Adipose tissue (tissue), 3 donors: ENCODE measurements around the gene CDH8. TPM values are rescaled to one million over a fixed set of nuclear protein-coding genes. Genes with fewer than 3 reads are reported as not detected.

Experiments used
- H3K27ac ChIP-seq: one replicate; pipeline ENCODE4 v1.5.1; 2013; ENCODE audit warnings: low read depth, low read length
- WGBS, 3 donors: extraction: QIAGEN DNeasy Blood & Tissue Kit; methylation state at CpG; one replicate each; pipeline ENCODE4 v1.1.7; 2013; 5-methylcytosine and 5-hydroxymethylcytosine counted together
- polyA plus RNA-seq, 3 donors: library from polyadenylated mRNA; stranded (reverse); fragments of 200-250 nt; gene quantifications; one replicate each; pipeline ENCODE4 v1.2.3, GENCODE V29; 2013
- donor health status: healthy with polysubstance abuse.
- donor health status: Bipolar disorder and iron deficiency.
- donor health status: healthy.

CDH8 gene
- polyA plus RNA-seq: not detected

GRCh38 chr16:62036101-62036801 is at the start of gene CDH8:
Gene CDH8 (minus strand): TSS chr16:62036438. CDS start chr16:62021403, 15,035 bp downstream.
- WGBS, 3 donors: 2 to 4% (median 3%) methylated on average over 52 to 60 of the region's 60 CpGs
- no peak within 1 kb of the TSS for H3K27ac ChIP-seq

GRCh38 chr16:62079236-62079635 is 43.0 kb upstream of the CDH8 start:
- no peak overlapping the region for H3K27ac ChIP-seq
- 70 to 90% (median 83%) methylated on average over 4 of the region's 4 CpGs for WGBS, 3 donors

GRCh38 chr16:62077998-62078397 is 41.8 kb upstream of the CDH8 start:
- 42 to 50% (median 47%) methylated on average over 4 of the region's 4 CpGs for WGBS, 3 donors
- no peak overlapping the region for H3K27ac ChIP-seq

- WGBS, 3 donors: 83 to 89% (median 86%) methylated on average over 3 of the region's 3 CpGs
Observed at GRCh38 chr16:62076886-62077285, 40.6 kb upstream of the CDH8 start.

GRCh38 chr16:62068747-62069146 is 32.5 kb upstream of the CDH8 start:
- WGBS, 3 donors: 89 to 95% (median 90%) methylated on average over 1 of the region's 1 CpG

More at GRCh38 chr16:62076886-62077285, 40.6 kb upstream of the CDH8 start:
- no peak overlapping the region for H3K27ac ChIP-seq

GRCh38 chr16:62067981-62068380 is 31.7 kb upstream of the CDH8 start:
- WGBS, 3 donors: 46 to 78% (median 60%) methylated on average over 1 of the region's 1 CpG
- no peak overlapping the region for H3K27ac ChIP-seq

More at GRCh38 chr16:62068747-62069146, 32.5 kb upstream of the CDH8 start:
- H3K27ac ChIP-seq: no peak overlapping the region

- WGBS, 3 donors: 45 to 67% (median 48%) methylated on average over 1 of the region's 1 CpG
- no peak overlapping the region for H3K27ac ChIP-seq
Observed at GRCh38 chr16:62067182-62067581, 30.9 kb upstream of the CDH8 start.

- 70 to 77% (median 73%) methylated on average over 5 of the region's 5 CpGs for WGBS, 3 donors
Observed at GRCh38 chr16:62066747-62067146, 30.5 kb upstream of the CDH8 start.

GRCh38 chr16:62064173-62064572 is 27.9 kb upstream of the CDH8 start:
- WGBS, 3 donors: 54 to 75% (median 73%) methylated on average over 5 of the region's 5 CpGs
- no peak overlapping the region for H3K27ac ChIP-seq

More at GRCh38 chr16:62066747-62067146, 30.5 kb upstream of the CDH8 start:
- no peak overlapping the region for H3K27ac ChIP-seq

GRCh38 chr16:62060089-62060488 is 23.9 kb upstream of the CDH8 start:
- 56 to 69% (median 57%) methylated on average over 3 of the region's 3 CpGs for WGBS, 3 donors
- no peak overlapping the region for H3K27ac ChIP-seq

- no peak overlapping the region for H3K27ac ChIP-seq
Observed at GRCh38 chr16:62059527-62059926, 23.3 kb upstream of the CDH8 start.

GRCh38 chr16:62058412-62058811 is 22.2 kb upstream of the CDH8 start:
- 67 to 81% (median 77%) methylated on average over 8 of the region's 8 CpGs for WGBS, 3 donors

GRCh38 chr16:62051942-62052341 is 15.7 kb upstream of the CDH8 start:
- 72 to 86% (median 84%) methylated on average over 4 of the region's 4 CpGs for WGBS, 3 donors
- H3K27ac ChIP-seq: no peak overlapping the region

More at GRCh38 chr16:62058412-62058811, 22.2 kb upstream of the CDH8 start:
- no peak overlapping the region for H3K27ac ChIP-seq

- no peak overlapping the region for H3K27ac ChIP-seq
- 32 to 37% (median 34%) methylated on average over 3 of the region's 3 CpGs for WGBS, 3 donors
Observed at GRCh38 chr16:62050793-62051192, 14.6 kb upstream of the CDH8 start.

- no peak overlapping the region for H3K27ac ChIP-seq
- WGBS, 3 donors: 80 to 93% (median 86%) methylated on average over 1 of the region's 1 CpG
Observed at GRCh38 chr16:62046801-62047200, 10.6 kb upstream of the CDH8 start.

GRCh38 chr16:62041401-62041800 is 5.2 kb upstream of the CDH8 start:
- no peak overlapping the region for H3K27ac ChIP-seq
- WGBS, 3 donors: 3 to 7% (median 3%) methylated on average over 4 of the region's 4 CpGs

- H3K27ac ChIP-seq: no peak overlapping the region
- WGBS, 3 donors: 29 to 50% (median 42%) methylated on average over 3 of the region's 3 CpGs
Observed at GRCh38 chr16:62038646-62039045, 2.4 kb upstream of the CDH8 start.

- WGBS, 3 donors: 21 to 66% (median 64%) methylated on average over 1 of the region's 1 CpG
- no peak overlapping the region for H3K27ac ChIP-seq
Observed at GRCh38 chr16:62038225-62038624, 2.0 kb upstream of the CDH8 start.

GRCh38 chr16:62036802-62037135 is 531 bp upstream of the CDH8 start:
- WGBS, 3 donors: 2 to 8% (median 8%) methylated on average over 15 of the region's 15 CpGs
- no peak overlapping the region for H3K27ac ChIP-seq
